ENCODE measurements around the gene SCRG1.

The SCRG1 gene

DNA sequence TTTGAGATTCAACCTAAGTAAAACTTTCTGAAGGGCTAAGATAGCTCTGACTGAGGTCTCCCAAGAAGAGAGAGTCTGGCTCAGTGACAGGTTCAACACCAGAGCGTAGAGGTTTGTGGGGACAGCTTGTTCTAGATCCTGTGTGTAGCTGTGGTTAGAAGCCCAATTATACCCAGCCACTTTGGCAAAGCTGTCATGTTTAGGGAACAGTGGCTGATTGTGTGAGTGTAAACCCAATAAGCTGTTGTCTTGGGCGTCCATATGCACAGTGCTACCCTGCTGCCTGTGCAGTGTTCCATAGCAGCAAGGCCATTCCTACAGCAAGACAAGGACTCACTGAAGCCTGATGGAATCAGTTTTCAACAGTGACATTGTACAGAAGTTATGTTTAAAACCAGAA is 11.2 kb upstream of the SCRG1 start:
- no peak for DNase-seq

GRCh38 chr4:173405840-173406606 is 7.1 kb upstream of the SCRG1 start:
- DNase-seq: no peak

- DNase-seq: no peak
Measured at GRCh38 chr4:173404296-173404865, 5.5 kb upstream of the SCRG1 start.

GRCh38 chr4:173403051-173403450 is 4.1 kb upstream of the SCRG1 start:
- no peak for DNase-seq

GRCh38 chr4:173401063-173401462 is 2.1 kb upstream of the SCRG1 start:
- DNase-seq: no peak

DNA sequence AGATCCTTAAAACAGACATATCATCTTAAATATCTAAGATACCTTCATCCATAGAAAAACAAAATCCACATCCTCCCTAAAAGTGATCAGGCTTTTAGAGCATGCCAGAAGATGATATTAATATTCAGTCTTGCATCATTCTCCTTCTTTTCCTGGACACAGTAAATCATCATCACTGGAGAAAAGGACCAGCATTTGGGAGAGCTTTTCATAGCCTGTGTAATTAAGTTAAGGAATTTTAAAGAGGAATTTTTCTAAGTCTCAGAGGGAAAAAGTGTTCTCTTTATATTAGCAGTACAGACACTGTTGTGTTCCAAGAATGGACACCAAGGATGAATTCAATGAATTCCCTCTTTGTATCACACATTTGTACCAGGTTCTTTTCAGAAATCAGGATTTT is 696 bp downstream of the SCRG1 start:
- no peak for DNase-seq

DNA sequence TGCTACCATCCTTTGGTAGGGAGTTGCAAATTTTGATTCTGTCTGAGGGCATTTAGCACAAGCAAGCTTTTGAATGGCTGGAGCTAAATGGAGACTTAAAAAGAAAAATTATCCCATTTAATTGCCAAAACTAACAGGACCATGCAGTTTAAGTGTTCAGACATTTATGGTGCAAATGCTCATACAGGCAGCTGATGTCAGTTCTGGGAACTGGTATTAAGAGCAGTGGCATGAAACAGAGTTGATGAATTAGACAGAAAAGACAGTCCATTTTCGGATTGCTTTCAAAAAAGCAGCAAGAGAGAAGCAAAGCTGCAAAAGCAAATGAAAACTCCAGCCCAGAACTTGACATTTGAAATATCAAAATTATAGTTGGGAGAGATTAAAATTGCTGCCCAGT is 1.3 kb downstream of the SCRG1 start:
- no peak for DNase-seq

DNA sequence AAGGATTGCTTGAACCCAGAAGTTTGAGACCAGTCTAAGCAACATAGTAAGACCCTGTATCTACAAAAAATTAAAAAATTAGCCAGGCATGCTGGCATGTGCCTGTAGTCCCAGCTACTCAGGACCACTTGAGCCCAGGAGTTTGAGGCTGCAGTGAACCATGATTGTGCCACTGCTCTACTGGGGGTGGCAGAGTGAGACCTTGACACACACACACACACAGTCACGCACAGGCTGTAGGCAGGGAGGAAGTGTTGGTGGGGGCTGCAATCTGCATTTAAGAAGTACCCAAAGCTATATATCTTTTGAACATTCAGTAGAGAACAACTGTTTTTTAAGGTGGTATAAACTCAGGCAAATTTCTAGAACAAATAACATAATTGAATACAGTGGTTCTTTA is 7.2 kb downstream of the SCRG1 start:
- DNase-seq: no peak

DNA sequence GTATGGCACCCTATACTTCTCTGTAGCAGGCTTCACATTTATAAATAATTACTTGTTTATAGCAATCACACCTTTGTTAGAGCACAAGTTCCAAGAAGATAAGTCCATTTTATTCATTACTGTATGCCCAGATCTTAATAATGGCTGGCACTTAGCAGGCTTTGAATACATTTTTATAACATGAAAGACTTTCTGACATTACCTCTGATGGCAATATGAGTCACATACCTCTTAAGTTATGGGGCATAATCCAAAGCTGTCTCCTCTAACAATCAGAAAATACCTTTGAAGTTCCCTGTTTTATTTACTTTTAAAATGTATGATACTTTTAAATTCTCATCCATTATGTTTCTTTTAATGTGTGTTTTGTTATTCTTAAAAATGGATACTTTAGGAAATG is 12.2 kb downstream of the SCRG1 start:
- DNase-seq: no peak

- no peak for DNase-seq
Measured at GRCh38 chr4:173382349-173382748, 16.6 kb downstream of the SCRG1 start.

- DNase-seq: no peak
Measured at GRCh38 chr4:173381610-173382009, 17.3 kb downstream of the SCRG1 start.

GRCh38 chr4:173380987-173381386 is 17.9 kb downstream of the SCRG1 start:
- no peak for DNase-seq

DNA sequence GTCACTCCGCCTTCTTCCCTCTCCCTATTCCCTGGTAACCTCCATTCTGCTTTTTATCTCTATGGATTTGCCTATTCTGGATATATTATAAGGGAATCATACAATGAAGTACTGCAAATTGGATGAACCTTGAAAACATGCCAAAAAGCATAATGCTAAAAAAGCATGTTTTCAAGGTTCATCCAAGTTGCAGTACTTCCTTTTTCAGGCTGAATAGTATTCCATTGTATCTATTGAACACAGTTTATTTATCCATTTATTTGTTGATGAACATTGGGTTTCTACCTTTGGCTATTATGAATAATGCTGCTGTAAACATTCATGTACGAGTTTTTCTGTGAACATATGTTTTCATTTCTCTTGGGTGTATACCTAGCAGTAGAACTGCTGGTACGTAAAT is 19.0 kb downstream of the SCRG1 start:
- DNase-seq: no peak

- no peak for DNase-seq
Measured at GRCh38 chr4:173374588-173374987, 24.3 kb downstream of the SCRG1 start.

- DNase-seq: peak; percentile 43
Measured at GRCh38 chr4:173371292-173372192, 27.4 kb downstream of the SCRG1 start.

- peak; percentile 97 for DNase-seq
Measured at GRCh38 chr4:173370477-173371291, 28.2 kb downstream of the SCRG1 start, which contains the start of gene SAP30. SAP30 (plus strand) TSS chr4:173370954; CDS start chr4:173371183, 229 bp downstream.

GRCh38 chr4:173370130-173370476 is 28.8 kb downstream of the SCRG1 start:
- DNase-seq: peak; percentile 76

DNA sequence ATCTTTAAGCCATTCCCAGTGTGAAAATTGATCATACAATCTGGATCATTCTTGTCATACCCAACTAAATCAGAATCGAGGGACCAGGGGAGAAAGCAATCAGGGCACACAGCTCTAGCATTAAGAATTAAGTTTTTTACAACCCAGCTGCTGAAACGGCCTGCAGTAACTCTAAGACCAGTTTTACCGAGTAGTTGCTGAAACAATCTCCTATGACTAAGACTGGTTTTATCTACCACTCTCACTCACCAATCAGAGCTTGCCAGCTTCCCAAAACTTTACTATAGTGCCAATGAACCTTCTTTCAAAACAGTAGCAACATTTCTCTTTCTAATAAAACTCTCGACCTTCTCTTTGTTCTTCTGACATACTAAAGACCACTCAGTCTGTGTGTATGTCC is 31.0 kb downstream of the SCRG1 start:
- DNase-seq: no peak

GRCh38 chr4:173367285-173367684 is 31.6 kb downstream of the SCRG1 start:
- DNase-seq: peak; percentile 15

DNA sequence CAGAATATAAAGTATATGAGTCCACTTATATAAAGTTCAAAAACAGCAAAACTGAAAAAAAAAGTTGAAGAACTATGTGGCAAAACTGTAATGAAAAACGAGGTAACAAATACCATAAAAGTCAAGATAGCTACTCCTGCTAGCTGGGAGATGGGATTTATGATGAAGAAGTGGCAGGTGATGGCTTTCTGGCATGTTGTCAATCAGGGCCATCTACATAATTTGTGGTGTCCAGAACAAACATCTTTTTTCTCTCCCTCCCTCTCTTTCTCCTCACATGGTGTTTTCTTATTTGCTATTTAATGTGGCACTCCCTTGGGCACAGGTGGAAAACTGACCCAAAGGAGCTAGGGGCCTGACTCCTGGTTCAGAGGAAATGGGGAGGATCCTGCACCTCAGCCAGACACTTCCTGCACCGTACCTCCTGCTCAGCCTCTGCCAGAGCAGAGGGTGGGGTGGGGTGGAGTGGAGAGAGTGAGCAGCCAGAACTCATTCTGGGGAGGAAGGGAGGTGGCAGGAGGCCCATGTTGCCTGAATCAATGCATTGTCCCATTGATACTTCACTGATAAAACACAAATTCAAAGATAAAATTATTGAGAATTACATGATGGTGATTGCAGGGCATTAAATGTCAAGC is 33.4 kb downstream of the SCRG1 start:
- DNase-seq: no peak

DNA sequence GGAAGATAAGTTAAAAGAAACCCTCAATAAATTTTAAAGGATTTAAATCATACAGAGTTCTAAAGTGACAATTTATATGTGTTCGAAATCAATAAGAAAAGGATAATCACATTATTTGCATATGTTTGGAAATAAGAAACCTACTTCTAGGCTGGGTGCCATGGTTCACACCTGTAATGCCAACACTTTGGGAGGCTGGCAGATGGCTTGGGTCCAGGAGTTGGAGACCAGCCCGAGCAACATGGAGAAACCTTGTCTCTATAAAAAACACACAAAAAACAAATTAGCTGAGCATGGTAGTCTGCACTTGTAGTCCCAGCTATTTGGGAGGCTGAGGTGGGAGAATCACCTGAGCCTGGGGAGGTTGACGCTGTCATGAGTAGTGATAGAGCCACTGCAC is 36.2 kb downstream of the SCRG1 start:
- no peak for DNase-seq

GRCh38 chr4:173360587-173361221 is 38.2 kb downstream of the SCRG1 start:
- DNase-seq: no peak

Measured in CD4-positive, alpha-beta T cell treated with Interleukin-21 for 1 hour (primary cell).